Measurements from ENCODE around the gene COL5A3. TPM values are rescaled to one million over a fixed set of nuclear protein-coding genes. Genes with fewer than 3 reads are reported as not detected.

COL5A3 gene
- total RNA-seq, 4 donors from 2014 or later: 5.7 to 9.8 (median 6.6) TPM

- H3K4me1 ChIP-seq: no peaks in the 10 kb centered on the region
- H3K4me3 ChIP-seq: no peak overlapping the region
- H3K27me3 ChIP-seq: no peaks in the 10 kb centered on the region
- DNase-seq: no peak
- intact Hi-C loops (cut with DNase I; ENCODE audit: low total_unique reads): no loop called here
- no peaks in the 10 kb centered on the region for H3K36me3 ChIP-seq
- in situ Hi-C loops (cut with MboI; ENCODE audit: low sequenced_read_pairs in 4 of 4): no loop called here
- TF ChIP-seq CTCF (IDR thresholded peaks at IDR 0.05 in 4 of 5, conservative IDR thresholded peaks at IDR 0.05 in 1 of 5) (no peak), POLR2A (IDR thresholded peaks at IDR 0.05) (no peak)
- H3K27ac ChIP-seq: no peak overlapping the region
- no peaks in the 10 kb centered on the region for H3K9me3 ChIP-seq
- ATAC-seq: no peak
Measured at GRCh38 chr19:9966024-9966423, 44.3 kb downstream of the COL5A3 start.

GRCh38 chr19:9962623-9963290, 47.5 kb downstream of the COL5A3 start:
- intact Hi-C loops (cut with DNase I; ENCODE audit: low total_unique reads) (no loop called here), in situ Hi-C loops (cut with MboI; ENCODE audit: low sequenced_read_pairs in 4 of 4) (no loop called here)
- TF ChIP-seq CTCF (IDR thresholded peaks at IDR 0.05 in 4 of 5, conservative IDR thresholded peaks at IDR 0.05 in 1 of 5): no peak
- no peak for TF ChIP-seq POLR2A (IDR thresholded peaks at IDR 0.05)
- Histone ChIP-seq H3K4me1 (no peaks in the 10 kb centered on the region), H3K4me3 (no peak overlapping the region), H3K9me3 (no peaks in the 10 kb centered on the region), H3K27ac (no peak overlapping the region), H3K27me3 (no peaks in the 10 kb centered on the region), H3K36me3 (no peaks in the 10 kb centered on the region)
- ATAC-seq (no peak), DNase-seq (no peak)

- DNase-seq: no peak
- ATAC-seq: no peak
- H3K36me3 ChIP-seq: no peaks in the 10 kb centered on the region
- no peak overlapping the region for H3K4me3 ChIP-seq
- TF ChIP-seq POLR2A (IDR thresholded peaks at IDR 0.05): no peak
- TF ChIP-seq CTCF (IDR thresholded peaks at IDR 0.05 in 4 of 5, conservative IDR thresholded peaks at IDR 0.05 in 1 of 5): no peak
- no peaks in the 10 kb centered on the region for H3K4me1 ChIP-seq
- H3K27me3 ChIP-seq: no peaks in the 10 kb centered on the region
- in situ Hi-C loops (cut with MboI; ENCODE audit: low sequenced_read_pairs in 4 of 4) (no loop called here), intact Hi-C loops (cut with DNase I; ENCODE audit: low total_unique reads) (no loop called here)
- H3K27ac ChIP-seq: no peak overlapping the region
- no peaks in the 10 kb centered on the region for H3K9me3 ChIP-seq
Measured at GRCh38 chr19:9961103-9961502, 49.2 kb downstream of the COL5A3 start.

GRCh38 chr19:9958379-9958821, 51.9 kb downstream of the COL5A3 start:
- no peak for DNase-seq
- Histone ChIP-seq H3K27ac (no peak overlapping the region), H3K9me3 (no peaks in the 10 kb centered on the region), H3K27me3 (no peaks in the 10 kb centered on the region), H3K4me1 (no peaks in the 10 kb centered on the region), H3K4me3 (no peak overlapping the region), H3K36me3 (no peaks in the 10 kb centered on the region)
- ATAC-seq: no peak
- no peak for TF ChIP-seq CTCF (IDR thresholded peaks at IDR 0.05 in 4 of 5, conservative IDR thresholded peaks at IDR 0.05 in 1 of 5)
- no peak for TF ChIP-seq POLR2A (IDR thresholded peaks at IDR 0.05)
- intact Hi-C loops (cut with DNase I; ENCODE audit: low total_unique reads): no loop called here
- in situ Hi-C loops (cut with MboI; ENCODE audit: low sequenced_read_pairs in 4 of 4): no loop called here

- intact Hi-C loops (cut with DNase I; ENCODE audit: low total_unique reads): no loop called here
Measured at GRCh38 chr19:9956956-9957355, 53.3 kb downstream of the COL5A3 start.

More at GRCh38 chr19:9956956-9957355, 53.3 kb downstream of the COL5A3 start:
- TF ChIP-seq CTCF (IDR thresholded peaks at IDR 0.05 in 4 of 5, conservative IDR thresholded peaks at IDR 0.05 in 1 of 5) (no peak), POLR2A (IDR thresholded peaks at IDR 0.05) (no peak)
- ATAC-seq: no peak
- no peaks in the 10 kb centered on the region for H3K27me3 ChIP-seq
- H3K36me3 ChIP-seq: no peaks in the 10 kb centered on the region
- H3K4me1 ChIP-seq: no peaks in the 10 kb centered on the region
- no peak for DNase-seq
- H3K4me3 ChIP-seq: no peak overlapping the region
- no peaks in the 10 kb centered on the region for H3K9me3 ChIP-seq
- no peak overlapping the region for H3K27ac ChIP-seq
- in situ Hi-C loops (cut with MboI; ENCODE audit: low sequenced_read_pairs in 4 of 4): no loop called here
